OCI-LY3 (cell line): ENCODE measurements around the gene MLLT10.

Source experiments
- H2AFZ ChIP-seq: fragments of 200-600, 300-600 bp; shearing (Covaris generic); 2 replicates; pipeline ENCODE4 v1.6.0; 2014; ENCODE audit warnings: antibody characterized with exemption, low read depth, low read length
- H3K27ac ChIP-seq: fragments of 200-600, 300-600 bp; sonication (generic); 2 replicates; pipeline ENCODE4 v1.5.1; 2014; ENCODE audit warnings: mild to moderate bottlenecking, low read length, moderate library complexity, mixed read lengths
- H3K27me3 ChIP-seq: fragments of 200-600, 300-600 bp; sonication (generic); 2 replicates; pipeline ENCODE4 v1.6.1; 2014; ENCODE audit warnings: low read depth, low read length, mixed read lengths
- H3K36me3 ChIP-seq: fragments of 200-600, 300-600 bp; sonication (generic); replicated peaks from 2 replicates; pipeline ENCODE3; 2014; ENCODE audit warnings: low read depth, low read length, mixed read lengths
- H3K4me1 ChIP-seq: fragments of 300-600, 200-600 bp; sonication (generic); 2 replicates; pipeline ENCODE4 v1.6.1; 2014; ENCODE audit warnings: low read length, mixed read lengths
- H3K4me2 ChIP-seq: fragments of 200-600, 300-600 bp; sonication (generic); 2 replicates; pipeline ENCODE4 v1.6.1; 2014; ENCODE audit warnings: low read length, mixed read lengths
- H3K4me3 ChIP-seq: fragments of 300-600, 200-600 bp; sonication (generic); 2 replicates; pipeline ENCODE4 v1.5.1; 2014; ENCODE audit warnings: antibody characterized with exemption, mild to moderate bottlenecking, low read length, moderate library complexity
- H3K79me2 ChIP-seq: fragments of 300-600, 200-600 bp; shearing (Covaris generic); 2 replicates; pipeline ENCODE4 v1.6.1; 2014; ENCODE audit warnings: mild to moderate bottlenecking, low read length, mixed read lengths
- H3K9ac ChIP-seq: fragments of 300-600, 200-600 bp; shearing (Covaris generic); 2 replicates; pipeline ENCODE4 v1.6.0; 2014; ENCODE audit warnings: mild to moderate bottlenecking, low read length, moderate library complexity
- H3K9me3 ChIP-seq: fragments of 200-600, 300-600 bp; shearing (Covaris generic); 2 replicates; pipeline ENCODE4 v1.6.1; 2014; ENCODE audit warnings: low read length, mixed read lengths; ENCODE audit not compliant: insufficient read depth
- H4K20me1 ChIP-seq: fragments of 200-600, 300-600 bp; sonication (generic); 2 replicates; pipeline ENCODE4 v1.6.1; 2016; ENCODE audit warnings: low read length, mixed read lengths; ENCODE audit not compliant: insufficient read depth
- CTCF ChIP-seq: fragments of 200-600, 300-600 bp; sonication (generic); IDR thresholded peaks from 2 replicates; pipeline ENCODE4 v1.5.1; 2014; ENCODE audit warnings: antibody characterized with exemption, low read length, low read depth
- EZH2phosphoT487 ChIP-seq: fragments of 200-600 bp; shearing (Covaris generic); IDR thresholded peaks from 2 replicates; pipeline ENCODE4 v1.6.1; 2018; ENCODE audit warnings: antibody characterized with exemption, mixed run types, low read depth

The MLLT10 gene

GRCh38 chr10:21524131-21524525 lies 9.9 kb upstream of the MLLT10 start:
- peaks cover 19% of the 10 kb centered on the region for H3K27me3 ChIP-seq
- H4K20me1 ChIP-seq: no peaks in the 10 kb centered on the region
- H3K9ac ChIP-seq: no peak overlapping the region
- no peaks in the 10 kb centered on the region for H3K9me3 ChIP-seq
- H3K79me2 ChIP-seq: no peaks in the 10 kb centered on the region
- H2AFZ ChIP-seq: no peak overlapping the region
- peak overlapping the region; percentile 89 for H3K4me3 ChIP-seq
- H3K27ac ChIP-seq: no peak overlapping the region
- peak overlapping the region; percentile 100 for H3K4me2 ChIP-seq
- TF ChIP-seq EZH2phosphoT487: no peak
- no peak for TF ChIP-seq CTCF
- peaks cover 10% of the 10 kb centered on the region for H3K4me1 ChIP-seq
- no peaks in the 10 kb centered on the region for H3K36me3 ChIP-seq

GRCh38 chr10:21524526-21525366 lies 9.3 kb upstream of the MLLT10 start:
- H3K27ac ChIP-seq: peak overlapping the region; percentile 61
- peak overlapping the region; percentile 81 for H3K9ac ChIP-seq
- no peaks in the 10 kb centered on the region for H3K79me2 ChIP-seq
- peak overlapping the region; percentile 100 for H3K4me2 ChIP-seq
- H4K20me1 ChIP-seq: no peaks in the 10 kb centered on the region
- no peaks in the 10 kb centered on the region for H3K9me3 ChIP-seq
- H2AFZ ChIP-seq: peak overlapping the region; percentile 92
- peaks cover 17% of the 10 kb centered on the region for H3K27me3 ChIP-seq
- TF ChIP-seq CTCF (no peak), EZH2phosphoT487 (no peak)
- H3K4me3 ChIP-seq: peak overlapping the region; percentile 89
- peaks cover 5% of the 10 kb centered on the region; the same call in 1 of the 2 replicates for H3K4me1 ChIP-seq
- H3K36me3 ChIP-seq: no peaks in the 10 kb centered on the region

- no peaks in the 10 kb centered on the region for H3K79me2 ChIP-seq
- H3K9me3 ChIP-seq: no peaks in the 10 kb centered on the region
- H4K20me1 ChIP-seq: no peaks in the 10 kb centered on the region
- peak within 1 kb of the TSS; percentile 81 for H3K9ac ChIP-seq
- TF ChIP-seq EZH2phosphoT487 (no peak), CTCF (no peak)
- peaks cover 21% of the 10 kb centered on the region for H3K27me3 ChIP-seq
- H2AFZ ChIP-seq: peak within 1 kb of the TSS; percentile 92
- peak within 1 kb of the TSS; percentile 100 for H3K4me2 ChIP-seq
- H3K4me1 ChIP-seq: peaks cover 5% of the 10 kb centered on the region; the same call in 1 of the 2 replicates
- H3K36me3 ChIP-seq: no peaks in the 10 kb centered on the region
- peak within 1 kb of the TSS; percentile 61 for H3K27ac ChIP-seq
- peak within 1 kb of the TSS; percentile 89 for H3K4me3 ChIP-seq
Measured at GRCh38 chr10:21525367-21526187, 8.5 kb upstream of the MLLT10 start, which contains the start of gene SKIDA1. Gene SKIDA1 (minus strand): TSS chr10:21525682. CDS start chr10:21517822, 7,860 bp downstream.
